ENCODE data around the gene TAC3. TPM values are rescaled to one million over a fixed set of nuclear protein-coding genes. Genes with fewer than 3 reads are reported as not detected.

The TAC3 gene
- total and polyA plus RNA-seq, 2 of the 4 experiments (the other 2 are of a cell fraction), result 0.94 TPM; not detected in 1

- Histone ChIP-seq H2AK9ac (replicated peaks; ENCODE audit: low read depth, low read length, poor library complexity) (no peak overlapping the region), H3K4me3 (ENCODE audit: insufficient read depth, low read depth, low read length) (no peak overlapping the region), H4K20me1 (ENCODE audit: insufficient read depth, low read length) (peaks cover 3% of the 10 kb centered on the region; the same call in 1 of the 2 replicates), H3K56ac (ENCODE audit: extremely low read depth, insufficient read depth, low read length) (no peak overlapping the region), H3K4me1 (ENCODE audit: control insufficient read depth, insufficient read depth, low read length) (peaks cover 4% of the 10 kb centered on the region), H3K9me3 (ENCODE audit: control insufficient read depth, insufficient read depth, low read length) (no peaks in the 10 kb centered on the region), H4K91ac (ENCODE audit: insufficient read depth, low read depth, low read length) (no peak overlapping the region), H3K9ac (ENCODE audit: low read depth, low read length) (no peak overlapping the region), H4K5ac (ENCODE audit: low read depth, low read length) (no peak overlapping the region), H2BK5ac (ENCODE audit: low read depth, low read length, poor library complexity, severe bottlenecking) (no peak overlapping the region), H3K79me1 (ENCODE audit: low read depth in 1 of 2, low read length in 2 of 2) (no peaks in the 10 kb centered on the region), H3K18ac (ENCODE audit: low read depth, low read length) (no peak overlapping the region), H2AFZ (replicated peaks; ENCODE audit: low read length, poor library complexity) (no peak overlapping the region), H3K4ac (ENCODE audit: low read depth, low read length) (no peak overlapping the region), H3K27ac (ENCODE audit: insufficient read depth, low read length) (no peak overlapping the region), H3K4me2 (ENCODE audit: low read depth, low read length) (no peak overlapping the region), H2BK15ac (ENCODE audit: low read depth, low read length) (no peak overlapping the region), H2AK5ac (ENCODE audit: low read depth, low read length) (no peak overlapping the region), H3K14ac (replicated peaks; ENCODE audit: low read depth, low read length) (0 out of 2 replicates have a peak overlapping the region, but pooled peaks have one; percentile 2), H4K8ac (ENCODE audit: low read depth in 2 of 2, low read length in 2 of 2) (no peak overlapping the region), H2BK120ac (ENCODE audit: low read depth, low read length) (no peak overlapping the region), H3K36me3 (ENCODE audit: control insufficient read depth, insufficient read depth, low read length) (no peaks in the 10 kb centered on the region), H3K9me1 (ENCODE audit: insufficient read depth, low read length) (no peaks in the 10 kb centered on the region), H3K23ac (ENCODE audit: low read depth, low read length) (no peak overlapping the region), H2BK20ac (ENCODE audit: low read depth, low read length) (no peak overlapping the region), H3K27me3 (ENCODE audit: control insufficient read depth, insufficient read depth, low read length) (no peaks in the 10 kb centered on the region)
- no peak for ATAC-seq (ENCODE audit: low read depth)
- dilution Hi-C loops (cut with HindIII; ENCODE audit: low sequenced_read_pairs, unreplicated experiment) (no loop called here), in situ Hi-C loops (cut with MboI; ENCODE audit: low sequenced_read_pairs) (loop anchor here (5.0 to 25.0 kb wide), 2 partner anchors 228 to 478 kb away; partner anchors contain the start of genes HSD17B6 and RBMS2), intact Hi-C loops (cut with micrococcal nuclease) (loop anchor here (1.0 kb wide), 1 partner anchor 306 kb away; no protein-coding TSS in a partner anchor)
- ChIA-PET CTCF (interaction anchor here (1.0 to 3.5 kb wide), 2 partner anchors 11 to 227 kb away, joined by 3 to 15 read pairs; partner anchors contain the start of gene HSD17B6), POLR2A (ENCODE audit: unreplicated experiment) (no interaction called here)
- no CpG with 5 or more reads among the region's 7 CpGs for WGBS, 2 experiments (ENCODE audit: extremely low coverage in 2 of 2, insufficient read length in 1 of 2)
- no TSS peak for BruUV-seq (replicated peaks)
- DNase-seq, result no peak
- TF ChIP-seq BHLHE40 (IDR thresholded peaks at IDR 0.05; ENCODE audit: low read depth, low read length), result no peak
- no peak for TF ChIP-seq RCOR1 (IDR thresholded peaks at IDR 0.05; ENCODE audit: insufficient replicate concordance, low read length)
- no peak for TF ChIP-seq RFX5 (IDR thresholded peaks at IDR 0.05; ENCODE audit: low read depth, low read length)
- no peak for TF ChIP-seq USF2 (IDR thresholded peaks at IDR 0.05; ENCODE audit: low read depth, low read length)
- no peak for TF ChIP-seq FOS (IDR thresholded peaks at IDR 0.05; ENCODE audit: low read depth, low read length)
- no peak for TF ChIP-seq NFE2L2 (IDR thresholded peaks at IDR 0.05; ENCODE audit: low read depth, low read length)
- TF ChIP-seq MAZ (IDR thresholded peaks at IDR 0.05; ENCODE audit: borderline replicate concordance, low read depth, low read length), result no peak
- no peak for TF ChIP-seq CTCF (conservative IDR thresholded peaks at IDR 0.05; ENCODE audit: low read depth, low read length)
- no peak for TF ChIP-seq CEBPB (IDR thresholded peaks at IDR 0.05; ENCODE audit: low read depth, low read length)
- no peak for TF ChIP-seq MAFK (IDR thresholded peaks at IDR 0.05; ENCODE audit: low read depth, low read length)
- TF ChIP-seq ELK1 (IDR thresholded peaks at IDR 0.05; ENCODE audit: borderline replicate concordance, low read depth, low read length), result no peak
- no peak for TF ChIP-seq SMC3 (IDR thresholded peaks at IDR 0.05; ENCODE audit: low read depth, low read length)
- no peak for TF ChIP-seq CHD1 (IDR thresholded peaks at IDR 0.05; ENCODE audit: low read depth, low read length)
- TF ChIP-seq RAD21 (IDR thresholded peaks at IDR 0.05; ENCODE audit: low read length), result no peak
- TF ChIP-seq POLR2A (IDR thresholded peaks at IDR 0.05; ENCODE audit: low read depth, low read length), result no peak
Observed at GRCh38 chr12:56989861-56990610, 26.3 kb downstream of the TAC3 start.
